Spinal cord (tissue), 10 donors: ENCODE results near the gene FREM1. TPM values are rescaled to one million over a fixed set of nuclear protein-coding genes. Genes with fewer than 3 reads are reported as not detected.

ENCODE experiments used
- DNase-seq, 6 donors: peaks; one replicate each; pipeline versions ENCODE4 v3.0.0 to v3.0.0-alpha.2; 2013 to 2015; ENCODE audit warnings: low spot score in 6 of 6, low read depth in 4 of 6
- H3K27ac ChIP-seq: one replicate; pipeline ENCODE4 v1.5.1; 2013; ENCODE audit warnings: low read depth, low read length, control low read depth
- H3K27me3 ChIP-seq: one replicate; pipeline ENCODE4 v1.6.1; 2013; ENCODE audit warnings: low read length; ENCODE audit not compliant: control insufficient read depth, insufficient read depth
- H3K36me3 ChIP-seq: one replicate; pipeline ENCODE4 v1.6.1; 2013; ENCODE audit warnings: low read length; ENCODE audit not compliant: control insufficient read depth, insufficient read depth
- H3K4me1 ChIP-seq: one replicate; pipeline ENCODE4 v1.6.1; 2013; ENCODE audit warnings: low read length; ENCODE audit not compliant: control insufficient read depth, insufficient read depth
- H3K4me3 ChIP-seq: one replicate; pipeline ENCODE4 v1.5.1; 2013; ENCODE audit warnings: low read depth, low read length, control low read depth
- H3K9me3 ChIP-seq: one replicate; pipeline ENCODE4 v1.6.1; 2013; ENCODE audit warnings: low read length; ENCODE audit not compliant: control insufficient read depth, insufficient read depth
- WGBS: methylation state at CpG from one replicate; pipeline ENCODE4 v1.1.5; 2013; ENCODE audit warnings: missing lambda C conversion rate; ENCODE audit not compliant: insufficient coverage; 5-methylcytosine and 5-hydroxymethylcytosine counted together
- polyA plus RNA-seq, 2 donors: library from polyadenylated mRNA; unstranded; fragments of 120-200 nt; gene quantifications; one replicate each; pipeline ENCODE4 v1.2.1, GENCODE V29; 2013; ENCODE audit not compliant: insufficient read length in 2 of 2
- total RNA-seq, 2 donors: library from RNA; depleted of rRNA in 1 of 2; stranded (reverse); fragments of 120-200 nt in 1 of 2; fragments of >200 nt in 1 of 2; gene quantifications; one replicate each; pipeline versions ENCODE4 v1.2.3 to v1.2.4, GENCODE V29; 2013 to 2014
- donor health status: healthy.

FREM1 gene
- total and polyA plus RNA-seq, 4 donors, result 20.8 to 41.5 (median 35.6) TPM

DNA sequence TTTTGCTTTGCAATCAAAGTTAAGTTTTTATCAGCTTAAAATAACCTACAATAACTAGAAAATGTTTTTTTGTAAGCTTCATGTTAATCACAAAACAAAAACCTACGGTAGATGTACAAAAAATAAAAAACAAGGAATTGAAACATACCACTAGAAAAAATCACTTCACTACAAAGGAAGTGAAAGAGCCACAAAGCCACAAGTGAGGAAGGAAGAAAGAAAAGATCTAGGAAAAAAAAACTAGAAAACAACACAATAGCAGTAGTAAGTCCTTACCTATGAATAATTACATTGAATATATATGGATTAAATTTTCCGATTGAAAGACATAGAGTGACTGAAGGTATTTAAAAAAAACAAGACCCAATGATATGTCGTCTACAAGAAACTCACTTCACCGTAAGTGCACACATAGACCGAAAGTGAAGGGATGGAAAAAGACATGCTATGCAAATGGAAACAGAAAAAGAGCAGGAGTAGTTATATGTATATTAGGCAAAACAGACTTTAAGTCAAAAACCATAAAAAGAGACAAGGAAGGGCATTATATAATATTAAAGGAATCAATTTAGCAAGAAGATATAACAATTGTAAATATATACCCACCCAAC is 203.6 kb downstream of the FREM1 start:
- H3K4me3 ChIP-seq, result no peak overlapping the region
- no peaks in the 10 kb centered on the region for H3K4me1 ChIP-seq
- WGBS, result no CpG with 5 or more reads among the region's 5 CpGs
- no peaks in the 10 kb centered on the region for H3K27me3 ChIP-seq
- no peak for DNase-seq
- no peak overlapping the region for H3K27ac ChIP-seq
- H3K9me3 ChIP-seq, result no peaks in the 10 kb centered on the region
- no peaks in the 10 kb centered on the region for H3K36me3 ChIP-seq

DNA sequence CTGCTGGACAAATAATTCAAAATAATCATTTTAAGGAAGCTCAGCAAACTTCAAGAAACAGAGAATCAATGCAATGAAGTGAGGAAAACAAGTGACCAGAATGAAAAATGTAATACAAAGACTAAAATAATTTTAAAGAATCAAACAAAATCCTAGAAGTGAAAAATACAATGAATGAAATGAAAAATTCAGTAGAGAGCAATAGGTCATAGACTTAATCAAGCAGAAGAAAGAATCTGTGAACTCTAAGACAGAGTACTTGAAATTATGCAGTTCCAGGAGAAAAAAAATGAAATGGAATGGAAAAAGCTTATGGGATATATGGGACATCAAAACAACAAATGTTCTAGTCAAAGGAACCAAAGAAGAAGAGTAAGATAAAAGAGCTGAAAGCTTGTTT is 205.1 kb downstream of the FREM1 start:
- no peak for DNase-seq
- no peak overlapping the region for H3K27ac ChIP-seq
- no peaks in the 10 kb centered on the region for H3K9me3 ChIP-seq
- no peaks in the 10 kb centered on the region for H3K36me3 ChIP-seq
- H3K4me1 ChIP-seq, result no peaks in the 10 kb centered on the region
- no peak overlapping the region for H3K4me3 ChIP-seq
- no peaks in the 10 kb centered on the region for H3K27me3 ChIP-seq

DNA sequence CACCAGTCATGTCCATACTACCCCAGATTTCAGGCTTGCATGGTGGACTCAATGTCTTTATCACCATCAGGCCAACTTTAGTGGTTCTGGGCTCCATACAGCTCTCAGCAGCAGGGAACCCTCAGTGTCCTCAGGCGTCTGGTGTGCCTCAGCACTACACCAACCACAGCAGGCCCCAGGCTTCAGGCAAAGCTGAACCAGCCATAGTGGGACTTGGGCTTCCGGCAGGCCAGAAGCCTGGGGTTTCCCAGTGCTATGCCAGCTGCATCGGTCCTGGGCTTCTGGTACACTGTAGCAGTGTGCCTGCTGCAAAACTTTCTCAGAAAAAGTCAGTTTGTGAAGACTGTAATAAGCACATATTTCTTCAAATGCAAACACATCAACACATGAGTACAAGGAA is 205.9 kb downstream of the FREM1 start:
- no peak overlapping the region for H3K4me3 ChIP-seq
- H3K9me3 ChIP-seq, result no peaks in the 10 kb centered on the region
- H3K27me3 ChIP-seq, result no peaks in the 10 kb centered on the region
- no peak overlapping the region for H3K27ac ChIP-seq
- 88% methylated on average over 1 of the region's 3 CpGs for WGBS
- no peaks in the 10 kb centered on the region for H3K4me1 ChIP-seq
- no peak for DNase-seq
- no peaks in the 10 kb centered on the region for H3K36me3 ChIP-seq

GRCh38 chr9:14702200-14702720 is 208.0 kb downstream of the FREM1 start:
- Histone ChIP-seq H3K9me3 (no peaks in the 10 kb centered on the region), H3K4me1 (no peaks in the 10 kb centered on the region), H3K36me3 (no peaks in the 10 kb centered on the region), H3K27ac (no peak overlapping the region), H3K27me3 (no peaks in the 10 kb centered on the region), H3K4me3 (no peak overlapping the region)
- WGBS, result 71% methylated on average over 1 of the region's 4 CpGs
- no peak for DNase-seq

DNA sequence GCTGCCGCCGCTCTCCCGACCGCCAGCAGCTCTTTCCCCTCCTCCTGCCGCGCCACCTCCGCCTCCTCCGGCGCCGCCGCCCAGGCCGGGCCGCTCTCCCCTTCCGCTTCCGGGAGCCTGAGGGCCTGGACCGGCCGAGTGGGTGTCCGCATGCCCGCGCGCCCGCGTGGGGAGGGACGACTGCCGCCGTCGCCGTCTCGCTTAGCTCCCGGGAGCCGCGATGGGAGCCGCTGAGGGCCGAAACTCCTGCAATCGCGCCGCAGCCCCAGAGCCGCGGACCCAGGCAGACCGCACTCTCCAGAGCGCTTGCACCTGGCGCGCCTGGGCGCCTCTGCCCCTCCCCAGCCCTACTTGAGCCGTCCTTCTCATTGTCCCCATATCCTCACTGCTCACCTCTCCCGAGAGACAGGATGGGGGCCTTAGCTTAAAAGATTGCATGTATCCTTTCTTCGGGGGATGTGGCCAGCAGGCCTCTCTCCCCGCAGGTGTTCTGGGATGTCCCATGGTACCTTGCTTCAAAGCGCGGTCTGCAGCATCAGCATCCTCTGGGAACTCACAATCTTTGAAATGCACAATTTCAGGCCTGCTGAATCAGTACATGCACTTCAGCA is 216.9 kb downstream of the FREM1 start, which contains the start of gene ZDHHC21:
Gene ZDHHC21 (minus strand): TSS at position 182 of the 611 bp plus-strand sequence. CDS start 19,092 bp downstream, outside the sequence.
- DNase-seq, result peak; percentile 38 to 88 (median 48)
- Histone ChIP-seq H3K4me3 (peak within 1 kb of the TSS; percentile 75), H3K27ac (peak within 1 kb of the TSS; percentile 33), H3K36me3 (peaks cover 6% of the 10 kb centered on the region), H3K4me1 (peaks cover 4% of the 10 kb centered on the region), H3K9me3 (no peaks in the 10 kb centered on the region), H3K27me3 (no peaks in the 10 kb centered on the region)
- WGBS, result under 1% methylated on average over 50 of the region's 50 CpGs

DNA sequence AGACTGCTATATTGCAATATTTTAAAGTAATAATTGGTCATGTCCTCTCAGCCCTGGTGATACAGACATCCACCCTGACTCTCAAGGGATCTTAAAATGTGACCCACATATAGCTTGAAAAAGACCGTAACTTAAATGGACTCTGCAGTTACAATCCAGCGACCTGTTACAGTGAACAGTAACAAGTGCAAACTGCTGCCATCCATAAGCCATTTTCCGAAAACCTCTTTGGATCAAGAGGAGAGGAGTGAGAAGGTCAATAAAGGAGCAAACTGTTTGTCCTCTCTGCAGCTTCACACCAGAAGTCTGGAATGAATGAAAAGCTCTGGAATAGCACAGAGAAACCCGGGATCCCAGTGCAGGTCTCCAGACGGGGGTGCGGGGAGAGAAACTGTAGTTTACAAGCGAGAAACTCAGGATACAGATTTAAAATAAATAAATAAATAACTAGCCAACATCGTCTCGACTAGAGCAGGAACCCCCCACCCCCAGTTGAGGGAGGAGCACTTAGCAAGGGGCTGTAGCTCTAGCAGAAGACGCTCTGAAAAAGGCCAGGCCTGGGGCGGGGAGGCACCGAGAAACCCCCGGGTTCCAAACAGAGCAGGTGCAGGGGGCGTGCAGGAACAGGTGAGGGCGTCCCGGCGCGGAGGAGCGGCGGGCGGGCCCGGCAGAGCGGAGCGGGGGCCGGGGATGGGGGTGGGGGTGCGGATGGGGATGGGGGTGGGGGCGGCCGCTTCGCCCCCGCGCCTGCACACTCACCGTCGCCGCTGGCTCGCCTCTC is 217.6 kb downstream of the FREM1 start:
- peak in 5 of 6 donors; percentile 26 to 84 (median 46) for DNase-seq
- H3K4me1 ChIP-seq, result peaks cover 4% of the 10 kb centered on the region
- H3K9me3 ChIP-seq, result no peaks in the 10 kb centered on the region
- H3K36me3 ChIP-seq, result peaks cover 8% of the 10 kb centered on the region
- 0% methylated on average over 11 of the region's 35 CpGs for WGBS
- peak overlapping the region; percentile 75 for H3K4me3 ChIP-seq
- peak overlapping the region; percentile 33 for H3K27ac ChIP-seq
- no peaks in the 10 kb centered on the region for H3K27me3 ChIP-seq

- H3K27me3 ChIP-seq, result no peaks in the 10 kb centered on the region
- H3K36me3 ChIP-seq, result peaks cover 17% of the 10 kb centered on the region
- H3K27ac ChIP-seq, result no peak overlapping the region
- WGBS, result no CpG with 5 or more reads among the region's 7 CpGs
- peak in 1 of 6 donors; percentile 3 for DNase-seq
- H3K9me3 ChIP-seq, result no peaks in the 10 kb centered on the region
- no peak overlapping the region for H3K4me3 ChIP-seq
- H3K4me1 ChIP-seq, result peaks cover 4% of the 10 kb centered on the region
Observed at GRCh38 chr9:14690948-14691730, 219.1 kb downstream of the FREM1 start.

- Histone ChIP-seq H3K9me3 (no peaks in the 10 kb centered on the region), H3K4me1 (no peaks in the 10 kb centered on the region), H3K27ac (no peak overlapping the region), H3K27me3 (no peaks in the 10 kb centered on the region), H3K36me3 (peaks cover 17% of the 10 kb centered on the region), H3K4me3 (no peak overlapping the region)
- WGBS, result 95% methylated on average over 9 of the region's 12 CpGs
- DNase-seq, result no peak
Observed at GRCh38 chr9:14687042-14687719, 223.0 kb downstream of the FREM1 start.

DNA sequence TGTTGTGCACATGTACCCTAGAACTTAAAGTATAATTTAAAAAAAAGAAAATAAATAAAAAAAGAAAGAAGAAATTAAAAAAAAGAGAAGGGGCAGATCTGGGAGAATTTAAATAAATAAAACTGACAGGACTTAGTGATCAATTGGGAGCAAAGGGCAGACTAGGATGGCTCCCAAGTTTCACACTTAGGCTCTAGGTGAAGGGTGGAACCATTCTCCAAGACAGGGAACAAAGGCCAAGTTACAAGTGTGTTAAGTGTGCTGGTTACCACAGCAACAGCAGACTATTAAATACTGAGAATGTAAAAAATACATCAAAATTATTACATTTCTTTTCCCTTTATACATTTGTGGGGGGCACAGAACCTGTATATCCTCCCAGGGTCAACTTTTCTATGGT is 224.1 kb downstream of the FREM1 start:
- no peak overlapping the region for H3K4me3 ChIP-seq
- H3K4me1 ChIP-seq, result no peaks in the 10 kb centered on the region
- peaks cover 17% of the 10 kb centered on the region for H3K36me3 ChIP-seq
- DNase-seq, result no peak
- no peaks in the 10 kb centered on the region for H3K27me3 ChIP-seq
- no peaks in the 10 kb centered on the region for H3K9me3 ChIP-seq
- no peak overlapping the region for H3K27ac ChIP-seq
